MM.1S (cell line): ENCODE results near the gene PIR.

Experiments used
- DNase-seq: peaks from one replicate; pipeline ENCODE4 v3.0.0-alpha.2; 2015
- H2AFZ ChIP-seq: fragments of 300-600 bp; sonication (generic); 2 replicates; pipeline ENCODE4 v1.6.0; 2016; ENCODE audit warnings: antibody characterized with exemption, low read length
- H3F3A ChIP-seq: fragments of 300-600 bp; sonication (generic); 2 replicates; pipeline ENCODE4 v1.6.1; 2016; ENCODE audit warnings: mild to moderate bottlenecking, antibody characterized with exemption, low read length, moderate library complexity, mixed read lengths; ENCODE audit not compliant: insufficient read depth
- H3K27ac ChIP-seq: fragments of 300-600 bp; sonication (generic); 2 replicates; pipeline ENCODE4 v1.5.1; 2016; ENCODE audit warnings: mild to moderate bottlenecking, low read length
- H3K27me3 ChIP-seq: fragments of 300-600 bp; sonication (generic); replicated peaks from 2 replicates; pipeline ENCODE4 v1.6.0; 2016; ENCODE audit warnings: low read length; ENCODE audit not compliant: insufficient read depth
- H3K36me3 ChIP-seq: fragments of 300-600 bp; sonication (generic); replicated peaks from 2 replicates; pipeline ENCODE4 v1.6.1; 2016; ENCODE audit warnings: mild to moderate bottlenecking, low read length, mixed read lengths; ENCODE audit not compliant: insufficient read depth
- H3K4me1 ChIP-seq: fragments of 300-600 bp; sonication (generic); 2 replicates; pipeline ENCODE4 v1.6.1; 2016; ENCODE audit warnings: low read length, mixed read lengths
- H3K4me2 ChIP-seq: fragments of 300-600 bp; sonication (generic); 2 replicates; pipeline ENCODE4 v1.6.0; 2016; ENCODE audit warnings: low read depth, low read length
- H3K4me3 ChIP-seq: fragments of 300-600 bp; sonication (generic); 2 replicates; pipeline ENCODE4 v1.5.1; 2016; ENCODE audit warnings: low read length, mixed read lengths
- H3K79me2 ChIP-seq: fragments of 300-600 bp; sonication (generic); 2 replicates; pipeline ENCODE4 v1.6.1; 2016; ENCODE audit warnings: mixed run types, low read length, mixed read lengths
- H3K9ac ChIP-seq: fragments of 300-600 bp; sonication (generic); 2 replicates; pipeline ENCODE4 v1.6.1; 2016; ENCODE audit warnings: low read length, mixed read lengths
- H3K9me2 ChIP-seq: fragments of 300-600 bp; sonication (generic); replicated peaks from 2 replicates; pipeline ENCODE4 v1.6.1; 2016; ENCODE audit warnings: mild to moderate bottlenecking, low read length, mixed read lengths; ENCODE audit not compliant: insufficient read depth
- H3K9me3 ChIP-seq: fragments of 300-600 bp; sonication (generic); replicated peaks from 2 replicates; pipeline ENCODE4 v1.6.1; 2016; ENCODE audit warnings: mild to moderate bottlenecking, low read length, mixed read lengths; ENCODE audit not compliant: insufficient read depth
- H4K20me1 ChIP-seq: fragments of 300-600 bp; sonication (generic); 2 replicates; pipeline ENCODE4 v1.6.1; 2016; ENCODE audit warnings: mild to moderate bottlenecking, low read length, moderate library complexity, mixed read lengths; ENCODE audit not compliant: insufficient read depth
- CTCF ChIP-seq: fragments of 300-600 bp; sonication (generic); IDR thresholded peaks from 2 replicates; pipeline ENCODE4 v1.5.1; 2016; ENCODE audit warnings: antibody characterized with exemption, low read length, mixed read lengths
- EZH2 ChIP-seq: fragments of 300-600 bp; sonication (generic); optimal IDR thresholded peaks from 2 replicates; pipeline ENCODE3; 2017; ENCODE audit warnings: low read depth, mild to moderate bottlenecking, antibody characterized with exemption, low read length, mixed read lengths
- EZH2phosphoT487 ChIP-seq: fragments of 300-600 bp; sonication (generic); IDR thresholded peaks from 2 replicates; pipeline ENCODE4 v1.6.1; 2018; ENCODE audit warnings: antibody characterized with exemption, low read length

PIR gene

GRCh38 chrX:15395789-15396188 lies 97.3 kb downstream of the PIR start:
- H3K9me3 ChIP-seq: no peaks in the 10 kb centered on the region
- no peaks in the 10 kb centered on the region for H3F3A ChIP-seq
- H3K9ac ChIP-seq: no peak overlapping the region
- H2AFZ ChIP-seq: no peak overlapping the region
- TF ChIP-seq EZH2: no peak
- no peaks in the 10 kb centered on the region for H4K20me1 ChIP-seq
- no peak for DNase-seq
- no peaks in the 10 kb centered on the region for H3K36me3 ChIP-seq
- H3K4me3 ChIP-seq: no peak overlapping the region
- no peaks in the 10 kb centered on the region for H3K79me2 ChIP-seq
- H3K9me2 ChIP-seq: no peaks in the 10 kb centered on the region
- H3K4me2 ChIP-seq: no peak overlapping the region
- no peaks in the 10 kb centered on the region for H3K27me3 ChIP-seq
- no peak overlapping the region for H3K27ac ChIP-seq
- H3K4me1 ChIP-seq: no peaks in the 10 kb centered on the region

- Histone ChIP-seq H4K20me1 (no peaks in the 10 kb centered on the region), H3K4me3 (no peak overlapping the region), H3K4me1 (no peaks in the 10 kb centered on the region), H3K9me2 (no peaks in the 10 kb centered on the region), H3K79me2 (no peaks in the 10 kb centered on the region), H3K9ac (no peak overlapping the region), H3K9me3 (no peaks in the 10 kb centered on the region), H3K27ac (no peak overlapping the region), H3K27me3 (no peaks in the 10 kb centered on the region), H3K4me2 (no peak overlapping the region), H2AFZ (no peak overlapping the region), H3K36me3 (no peaks in the 10 kb centered on the region), H3F3A (no peaks in the 10 kb centered on the region)
- no peak for DNase-seq
- no peak for TF ChIP-seq CTCF
- no peak for TF ChIP-seq EZH2phosphoT487
- no peak for TF ChIP-seq EZH2
These were observed 101.3 kb downstream of the PIR start for GRCh38 chrX:15391850-15392249.

GRCh38 chrX:15384304-15384703 lies 108.8 kb downstream of the PIR start, which contains the start of gene VEGFD:
VEGFD (minus strand) TSS chrX:15384413; CDS start chrX:15383946, 467 bp downstream.
- Histone ChIP-seq H3K27me3 (no peaks in the 10 kb centered on the region), H4K20me1 (no peaks in the 10 kb centered on the region), H2AFZ (no peak within 1 kb of the TSS), H3K36me3 (no peaks in the 10 kb centered on the region), H3K4me1 (no peaks in the 10 kb centered on the region), H3K9me2 (no peaks in the 10 kb centered on the region), H3K79me2 (no peaks in the 10 kb centered on the region), H3K4me2 (no peak within 1 kb of the TSS), H3K4me3 (no peak within 1 kb of the TSS), H3K9ac (no peak within 1 kb of the TSS), H3K27ac (no peak within 1 kb of the TSS), H3K9me3 (no peaks in the 10 kb centered on the region), H3F3A (no peaks in the 10 kb centered on the region)
- no peak for DNase-seq
- TF ChIP-seq EZH2: no peak
- no peak for TF ChIP-seq EZH2phosphoT487
- no peak for TF ChIP-seq CTCF

GRCh38 chrX:15382813-15383212 lies 110.3 kb downstream of the PIR start:
- H3K4me1 ChIP-seq: no peaks in the 10 kb centered on the region
- no peaks in the 10 kb centered on the region for H3K9me3 ChIP-seq
- H2AFZ ChIP-seq: no peak overlapping the region
- no peaks in the 10 kb centered on the region for H3K9me2 ChIP-seq
- DNase-seq: no peak
- H3F3A ChIP-seq: no peaks in the 10 kb centered on the region
- H4K20me1 ChIP-seq: no peaks in the 10 kb centered on the region
- no peaks in the 10 kb centered on the region for H3K27me3 ChIP-seq
- no peaks in the 10 kb centered on the region for H3K79me2 ChIP-seq
- H3K27ac ChIP-seq: no peak overlapping the region
- H3K4me3 ChIP-seq: no peak overlapping the region
- no peak overlapping the region for H3K4me2 ChIP-seq
- no peaks in the 10 kb centered on the region for H3K36me3 ChIP-seq
- H3K9ac ChIP-seq: no peak overlapping the region
- no peak for TF ChIP-seq EZH2phosphoT487
- no peak for TF ChIP-seq CTCF
- TF ChIP-seq EZH2: no peak
